Neural cell (in vitro differentiated cells): Measurements from ENCODE around the gene SVOP. TPM values are rescaled to one million over a fixed set of nuclear protein-coding genes. Genes with fewer than 3 reads are reported as not detected.

Experiments
- H2AFZ ChIP-seq: fragments of 200-600, 300-800 bp; sonication (generic), shearing (Covaris generic); 2 replicates; pipeline ENCODE4 v1.6.0; 2014; ENCODE audit warnings: low read depth, mild to moderate bottlenecking, antibody characterized with exemption, low read length, moderate library complexity
- H3F3A ChIP-seq: fragments of 200-600 bp; shearing (Covaris generic); 2 replicates; pipeline ENCODE4 v1.6.1; 2016; ENCODE audit warnings: mild to moderate bottlenecking, moderate library complexity, mixed read lengths, antibody characterized with exemption, low read length; ENCODE audit not compliant: insufficient read depth, poor library complexity, severe bottlenecking
- H3K27ac ChIP-seq: fragments of 200-600, 300-800 bp; sonication (generic), shearing (Covaris generic); 2 replicates; pipeline ENCODE4 v1.5.1; 2014; ENCODE audit warnings: mild to moderate bottlenecking, low read length, moderate library complexity
- H3K27me3 ChIP-seq: fragments of 300-800, 200-600 bp; sonication (generic), shearing (Covaris generic); 2 replicates; pipeline ENCODE4 v1.6.0; 2014; ENCODE audit warnings: mild to moderate bottlenecking, low read depth, low read length, moderate library complexity; ENCODE audit not compliant: insufficient read depth
- H3K36me3 ChIP-seq: fragments of 300-800, 200-600 bp; sonication (generic), shearing (Covaris generic); 2 replicates; pipeline ENCODE4 v1.5.1; 2014; ENCODE audit warnings: mild to moderate bottlenecking, antibody characterized with exemption, low read length, moderate library complexity; ENCODE audit not compliant: insufficient read depth
- H3K4me2 ChIP-seq: fragments of 300-800, 200-600 bp; sonication (generic), shearing (Covaris generic); 2 replicates; pipeline ENCODE4 v1.6.0; 2014; ENCODE audit warnings: mild to moderate bottlenecking, low read length
- H3K4me3 ChIP-seq: fragments of 300-800, 200-600 bp; sonication (generic), shearing (Covaris generic); 2 replicates; pipeline ENCODE4 v1.5.1; 2014; ENCODE audit warnings: mild to moderate bottlenecking, low read length, moderate library complexity
- H3K79me2 ChIP-seq: fragments of 200-600 bp; shearing (Covaris generic); replicated peaks from 2 replicates; pipeline ENCODE4 v1.6.0; 2014; ENCODE audit warnings: mild to moderate bottlenecking, low read length, moderate library complexity; ENCODE audit not compliant: insufficient read depth
- H3K9ac ChIP-seq: fragments of 300-800, 200-600 bp; sonication (generic), shearing (Covaris generic); 2 replicates; pipeline ENCODE4 v1.6.1; 2016; ENCODE audit warnings: mild to moderate bottlenecking, low read length, mixed read lengths
- H3K9me2 ChIP-seq: fragments of 200-600 bp; shearing (Covaris generic); 2 replicates; pipeline ENCODE4 v1.6.1; 2016; ENCODE audit warnings: mild to moderate bottlenecking, low read length, mixed read lengths; ENCODE audit not compliant: insufficient read depth
- H3K9me3 ChIP-seq: fragments of 200-600, 300-800 bp; sonication (generic), shearing (Covaris generic); 2 replicates; pipeline ENCODE4 v1.6.1; 2016; ENCODE audit warnings: mild to moderate bottlenecking, mixed run types, low read length, moderate library complexity, mixed read lengths
- H4K20me1 ChIP-seq: fragments of 200-600 bp; shearing (Covaris generic); 2 replicates; pipeline ENCODE4 v1.6.1; 2016; ENCODE audit warnings: mild to moderate bottlenecking, mixed run types; ENCODE audit not compliant: insufficient read depth
- EP300 ChIP-seq: fragments of 450-650 bp; conservative IDR thresholded peaks from 2 replicates; pipeline ENCODE4 v1.6.1; 2014; ENCODE audit warnings: antibody characterized with exemption, mild to moderate bottlenecking, moderate library complexity; ENCODE audit not compliant: poor library complexity, severe bottlenecking
- EZH2 ChIP-seq: fragments of 200-600, 300-800 bp; shearing (Covaris generic), sonication (generic); IDR thresholded peaks from 2 replicates; pipeline ENCODE4 v1.6.1; 2014; ENCODE audit warnings: antibody characterized with exemption, low read length, borderline replicate concordance, mild to moderate bottlenecking; ENCODE audit not compliant: insufficient read depth, poor library complexity, severe bottlenecking
- MXI1 ChIP-seq: fragments of 450-650 bp; conservative IDR thresholded peaks from 2 replicates; pipeline ENCODE4 v1.6.1; 2014; ENCODE audit warnings: antibody characterized with exemption, mild to moderate bottlenecking; ENCODE audit not compliant: poor library complexity, severe bottlenecking
- POLR2AphosphoS5 ChIP-seq: IDR thresholded peaks from 2 replicates; pipeline ENCODE4 v1.6.1; 2012
- RAD21 ChIP-seq: fragments of 450-650 bp; conservative IDR thresholded peaks from 2 replicates; pipeline ENCODE4 v1.6.1; 2014; ENCODE audit warnings: antibody characterized with exemption, mild to moderate bottlenecking, moderate library complexity
- SMC3 ChIP-seq: fragments of 450-650 bp; conservative IDR thresholded peaks from 2 replicates; pipeline ENCODE4 v1.6.1; 2014; ENCODE audit warnings: antibody characterized with exemption, mild to moderate bottlenecking, moderate library complexity; ENCODE audit not compliant: poor library complexity
- TAF1 ChIP-seq: IDR thresholded peaks from 2 replicates; pipeline ENCODE4 v1.6.1; 2012; ENCODE audit warnings: low read depth
- polyA plus RNA-seq: library from polyadenylated mRNA; depleted of rRNA; stranded (reverse); fragments of >200 nt; gene quantifications from 2 replicates; pipeline ENCODE4 v1.2.3, GENCODE V29; 2014
- TF ChIP-seq, protein P1 (sequence below): fragments of 450-650 bp; IDR thresholded peaks from 2 replicates; pipeline ENCODE4 v1.5.1; 2014; ENCODE audit warnings: antibody characterized with exemption, mild to moderate bottlenecking, moderate library complexity; ENCODE audit not compliant: poor library complexity, severe bottlenecking
- TF ChIP-seq, protein P2 (sequence below): IDR thresholded peaks from 2 replicates; pipeline ENCODE4 v1.6.1; 2012; ENCODE audit warnings: borderline replicate concordance

Gene SVOP
- polyA plus RNA-seq, 1 donor from 2014 or later, result 41.3 TPM

DNA sequence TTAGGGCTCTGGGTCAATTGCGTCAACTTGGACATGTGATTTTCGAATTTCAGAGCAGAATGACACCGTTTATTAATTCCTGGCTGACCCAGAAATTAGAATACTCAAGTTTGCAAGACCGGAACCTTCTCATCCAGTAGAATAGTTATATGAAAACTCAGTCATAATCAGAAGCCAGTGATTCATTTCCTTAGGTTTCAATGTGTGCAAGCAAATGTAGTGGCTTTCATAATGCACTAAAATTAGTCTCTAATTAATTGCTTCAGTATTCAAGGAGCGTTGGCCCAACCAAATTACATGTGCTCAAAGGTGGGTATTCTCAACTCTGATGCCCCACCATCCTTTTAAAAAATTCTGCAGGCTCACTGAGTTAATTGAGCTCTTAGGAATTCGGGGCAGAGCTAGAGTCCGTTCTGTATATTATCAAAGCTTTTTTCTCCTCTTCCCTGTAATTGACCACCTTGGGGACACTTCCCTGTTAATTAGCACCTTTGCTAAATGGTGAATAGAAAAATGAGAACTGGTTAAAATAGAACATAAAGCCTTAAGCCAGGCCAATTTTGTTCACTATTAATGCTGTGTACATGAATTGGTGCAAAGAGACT lies 85.6 kb downstream of the SVOP start:
- no peaks in the 10 kb centered on the region for H3K9me3 ChIP-seq
- no peak overlapping the region for H2AFZ ChIP-seq
- no peak overlapping the region for H3K4me3 ChIP-seq
- no peaks in the 10 kb centered on the region for H3F3A ChIP-seq
- no peak overlapping the region for H3K27ac ChIP-seq
- H3K9ac ChIP-seq, result no peak overlapping the region
- no peaks in the 10 kb centered on the region for H3K27me3 ChIP-seq
- TF ChIP-seq EZH2, result no peak
- no peaks in the 10 kb centered on the region for H4K20me1 ChIP-seq
- H3K79me2 ChIP-seq, result no peaks in the 10 kb centered on the region
- H3K36me3 ChIP-seq, result peaks cover 18% of the 10 kb centered on the region
- H3K9me2 ChIP-seq, result no peaks in the 10 kb centered on the region
- no peak overlapping the region for H3K4me2 ChIP-seq

DNA sequence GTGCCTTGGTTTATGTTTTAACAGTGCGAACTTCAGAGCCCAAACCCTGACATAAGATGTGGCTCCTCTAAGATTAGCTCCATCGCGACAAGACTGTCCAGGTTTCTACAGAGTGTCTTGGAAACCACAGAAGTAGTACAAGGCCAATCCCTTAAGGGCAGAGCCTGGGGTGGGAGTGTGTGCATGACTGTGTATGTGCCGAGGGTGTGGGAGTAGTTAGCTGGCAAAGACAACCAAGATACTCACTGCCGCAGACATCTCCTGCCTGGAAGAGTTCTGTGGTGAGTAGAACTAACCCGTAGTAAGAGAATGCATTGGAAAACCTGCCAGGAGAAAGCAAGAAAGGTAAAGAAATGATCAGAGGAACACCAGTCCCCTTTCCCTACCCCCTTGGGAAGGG lies 86.9 kb downstream of the SVOP start:
- no peak for TF ChIP-seq SMC3
- TF ChIP-seq, protein P1, sequence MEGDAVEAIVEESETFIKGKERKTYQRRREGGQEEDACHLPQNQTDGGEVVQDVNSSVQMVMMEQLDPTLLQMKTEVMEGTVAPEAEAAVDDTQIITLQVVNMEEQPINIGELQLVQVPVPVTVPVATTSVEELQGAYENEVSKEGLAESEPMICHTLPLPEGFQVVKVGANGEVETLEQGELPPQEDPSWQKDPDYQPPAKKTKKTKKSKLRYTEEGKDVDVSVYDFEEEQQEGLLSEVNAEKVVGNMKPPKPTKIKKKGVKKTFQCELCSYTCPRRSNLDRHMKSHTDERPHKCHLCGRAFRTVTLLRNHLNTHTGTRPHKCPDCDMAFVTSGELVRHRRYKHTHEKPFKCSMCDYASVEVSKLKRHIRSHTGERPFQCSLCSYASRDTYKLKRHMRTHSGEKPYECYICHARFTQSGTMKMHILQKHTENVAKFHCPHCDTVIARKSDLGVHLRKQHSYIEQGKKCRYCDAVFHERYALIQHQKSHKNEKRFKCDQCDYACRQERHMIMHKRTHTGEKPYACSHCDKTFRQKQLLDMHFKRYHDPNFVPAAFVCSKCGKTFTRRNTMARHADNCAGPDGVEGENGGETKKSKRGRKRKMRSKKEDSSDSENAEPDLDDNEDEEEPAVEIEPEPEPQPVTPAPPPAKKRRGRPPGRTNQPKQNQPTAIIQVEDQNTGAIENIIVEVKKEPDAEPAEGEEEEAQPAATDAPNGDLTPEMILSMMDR, result no peak
- TF ChIP-seq, protein P2, sequence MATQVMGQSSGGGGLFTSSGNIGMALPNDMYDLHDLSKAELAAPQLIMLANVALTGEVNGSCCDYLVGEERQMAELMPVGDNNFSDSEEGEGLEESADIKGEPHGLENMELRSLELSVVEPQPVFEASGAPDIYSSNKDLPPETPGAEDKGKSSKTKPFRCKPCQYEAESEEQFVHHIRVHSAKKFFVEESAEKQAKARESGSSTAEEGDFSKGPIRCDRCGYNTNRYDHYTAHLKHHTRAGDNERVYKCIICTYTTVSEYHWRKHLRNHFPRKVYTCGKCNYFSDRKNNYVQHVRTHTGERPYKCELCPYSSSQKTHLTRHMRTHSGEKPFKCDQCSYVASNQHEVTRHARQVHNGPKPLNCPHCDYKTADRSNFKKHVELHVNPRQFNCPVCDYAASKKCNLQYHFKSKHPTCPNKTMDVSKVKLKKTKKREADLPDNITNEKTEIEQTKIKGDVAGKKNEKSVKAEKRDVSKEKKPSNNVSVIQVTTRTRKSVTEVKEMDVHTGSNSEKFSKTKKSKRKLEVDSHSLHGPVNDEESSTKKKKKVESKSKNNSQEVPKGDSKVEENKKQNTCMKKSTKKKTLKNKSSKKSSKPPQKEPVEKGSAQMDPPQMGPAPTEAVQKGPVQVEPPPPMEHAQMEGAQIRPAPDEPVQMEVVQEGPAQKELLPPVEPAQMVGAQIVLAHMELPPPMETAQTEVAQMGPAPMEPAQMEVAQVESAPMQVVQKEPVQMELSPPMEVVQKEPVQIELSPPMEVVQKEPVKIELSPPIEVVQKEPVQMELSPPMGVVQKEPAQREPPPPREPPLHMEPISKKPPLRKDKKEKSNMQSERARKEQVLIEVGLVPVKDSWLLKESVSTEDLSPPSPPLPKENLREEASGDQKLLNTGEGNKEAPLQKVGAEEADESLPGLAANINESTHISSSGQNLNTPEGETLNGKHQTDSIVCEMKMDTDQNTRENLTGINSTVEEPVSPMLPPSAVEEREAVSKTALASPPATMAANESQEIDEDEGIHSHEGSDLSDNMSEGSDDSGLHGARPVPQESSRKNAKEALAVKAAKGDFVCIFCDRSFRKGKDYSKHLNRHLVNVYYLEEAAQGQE, result no peak
- no peak for TF ChIP-seq RAD21
- Histone ChIP-seq H3K4me2 (no peak overlapping the region), H3F3A (no peaks in the 10 kb centered on the region), H3K9me3 (no peaks in the 10 kb centered on the region), H3K4me3 (no peak overlapping the region), H3K27me3 (no peaks in the 10 kb centered on the region), H4K20me1 (no peaks in the 10 kb centered on the region), H3K9ac (no peak overlapping the region), H3K9me2 (no peaks in the 10 kb centered on the region), H3K79me2 (no peaks in the 10 kb centered on the region), H3K36me3 (peaks cover 18% of the 10 kb centered on the region), H3K27ac (no peak overlapping the region), H2AFZ (no peak overlapping the region)

DNA sequence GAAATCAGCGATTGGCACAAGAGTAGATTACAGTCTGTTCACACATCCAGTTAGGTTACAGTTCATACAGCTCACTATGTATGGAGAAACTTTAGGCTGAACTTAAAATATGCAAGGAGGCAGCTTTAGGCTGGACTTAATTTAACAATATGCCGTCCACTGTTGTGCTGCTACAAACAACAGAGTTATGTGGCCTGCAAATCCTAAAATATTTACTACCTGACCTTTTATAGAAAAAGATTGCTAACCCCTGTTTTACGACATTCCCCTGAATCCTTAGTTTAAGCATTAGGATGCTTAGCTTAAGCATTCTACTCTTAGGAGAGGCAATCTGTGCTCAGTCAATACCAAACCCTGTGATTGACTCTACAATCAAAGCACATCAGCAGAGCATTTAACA lies 90.1 kb downstream of the SVOP start:
- no peaks in the 10 kb centered on the region for H3F3A ChIP-seq
- no peaks in the 10 kb centered on the region for H3K9me3 ChIP-seq
- H3K9ac ChIP-seq, result no peak overlapping the region
- H3K9me2 ChIP-seq, result no peaks in the 10 kb centered on the region
- no peak overlapping the region for H3K4me3 ChIP-seq
- no peaks in the 10 kb centered on the region for H4K20me1 ChIP-seq
- H3K79me2 ChIP-seq, result no peaks in the 10 kb centered on the region
- H3K27ac ChIP-seq, result no peak overlapping the region
- H3K27me3 ChIP-seq, result no peaks in the 10 kb centered on the region
- no peak overlapping the region for H2AFZ ChIP-seq
- H3K36me3 ChIP-seq, result peaks cover 27% of the 10 kb centered on the region
- TF ChIP-seq, protein P1, result no peak
- TF ChIP-seq EP300, result no peak
- TF ChIP-seq RAD21, result no peak
- TF ChIP-seq, protein P2, result no peak
- no peak for TF ChIP-seq EZH2
- TF ChIP-seq TAF1, result no peak
- TF ChIP-seq MXI1, result no peak
- no peak for TF ChIP-seq POLR2AphosphoS5
- TF ChIP-seq SMC3, result no peak
- H3K4me2 ChIP-seq, result no peak overlapping the region
